ENCODE measurements around the gene SMIM44. TPM values are rescaled to one million over a fixed set of nuclear protein-coding genes. Genes with fewer than 3 reads are reported as not detected.

Gene SMIM44
- total and polyA plus RNA-seq, 2 donors from 2014 or later: not detected

GRCh38 chr19:3513229-3514140 lies 30.2 kb upstream of the SMIM44 start:
- peaks cover 0 to 10% (median under 1%) of the 10 kb centered on the region in 3 donors for H3K36me3 ChIP-seq (ENCODE audit: control insufficient read depth in 2 of 3, insufficient read depth in 3 of 3, low read length in 3 of 3)
- no peaks in the 10 kb centered on the region for H3K9me3 ChIP-seq (ENCODE audit: control insufficient read depth in 2 of 3, insufficient read depth in 1 of 3, low read length in 3 of 3)
- H3K27ac ChIP-seq (ENCODE audit: low read depth in 2 of 2, low read length in 2 of 2): no peak overlapping the region
- H3K4me3 ChIP-seq (ENCODE audit: low read length in 3 of 3): no peak overlapping the region
- intact Hi-C loops (cut with DNase I): no loop called here
- H3K4me1 ChIP-seq (ENCODE audit: control insufficient read depth in 2 of 3, insufficient read depth in 2 of 3, low read depth in 1 of 3, low read length in 3 of 3): peaks cover 0 to 13% (median 7%) of the 10 kb centered on the region in 3 donors
- TF ChIP-seq, protein P1, sequence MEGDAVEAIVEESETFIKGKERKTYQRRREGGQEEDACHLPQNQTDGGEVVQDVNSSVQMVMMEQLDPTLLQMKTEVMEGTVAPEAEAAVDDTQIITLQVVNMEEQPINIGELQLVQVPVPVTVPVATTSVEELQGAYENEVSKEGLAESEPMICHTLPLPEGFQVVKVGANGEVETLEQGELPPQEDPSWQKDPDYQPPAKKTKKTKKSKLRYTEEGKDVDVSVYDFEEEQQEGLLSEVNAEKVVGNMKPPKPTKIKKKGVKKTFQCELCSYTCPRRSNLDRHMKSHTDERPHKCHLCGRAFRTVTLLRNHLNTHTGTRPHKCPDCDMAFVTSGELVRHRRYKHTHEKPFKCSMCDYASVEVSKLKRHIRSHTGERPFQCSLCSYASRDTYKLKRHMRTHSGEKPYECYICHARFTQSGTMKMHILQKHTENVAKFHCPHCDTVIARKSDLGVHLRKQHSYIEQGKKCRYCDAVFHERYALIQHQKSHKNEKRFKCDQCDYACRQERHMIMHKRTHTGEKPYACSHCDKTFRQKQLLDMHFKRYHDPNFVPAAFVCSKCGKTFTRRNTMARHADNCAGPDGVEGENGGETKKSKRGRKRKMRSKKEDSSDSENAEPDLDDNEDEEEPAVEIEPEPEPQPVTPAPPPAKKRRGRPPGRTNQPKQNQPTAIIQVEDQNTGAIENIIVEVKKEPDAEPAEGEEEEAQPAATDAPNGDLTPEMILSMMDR (IDR thresholded peaks at IDR 0.05; ENCODE audit: borderline replicate concordance, extremely low read depth, insufficient read depth): no peak
- FAIRE-seq (no peak), DNase-seq (no peak)
- no peaks in the 10 kb centered on the region for H3K27me3 ChIP-seq (ENCODE audit: control insufficient read depth, insufficient read depth, low read length)
- H3K9ac ChIP-seq (ENCODE audit: low read length in 3 of 3): no peak overlapping the region

GRCh38 chr19:3512562-3513228 lies 29.5 kb upstream of the SMIM44 start:
- intact Hi-C loops (cut with DNase I): no loop called here
- TF ChIP-seq, protein P1 (IDR thresholded peaks at IDR 0.05; ENCODE audit: borderline replicate concordance, extremely low read depth, insufficient read depth): no peak
- Histone ChIP-seq H3K9ac (ENCODE audit: low read length in 3 of 3) (no peak overlapping the region), H3K27me3 (ENCODE audit: control insufficient read depth, insufficient read depth, low read length) (no peaks in the 10 kb centered on the region), H3K4me3 (ENCODE audit: low read length in 3 of 3) (no peak overlapping the region), H3K36me3 (ENCODE audit: control insufficient read depth in 2 of 3, insufficient read depth in 3 of 3, low read length in 3 of 3) (peaks cover 0 to 10% (median 0%) of the 10 kb centered on the region in 3 donors), H3K4me1 (ENCODE audit: control insufficient read depth in 2 of 3, insufficient read depth in 2 of 3, low read depth in 1 of 3, low read length in 3 of 3) (peaks cover 0 to 13% (median 7%) of the 10 kb centered on the region in 3 donors), H3K27ac (ENCODE audit: low read depth in 2 of 2, low read length in 2 of 2) (no peak overlapping the region), H3K9me3 (ENCODE audit: control insufficient read depth in 2 of 3, insufficient read depth in 1 of 3, low read length in 3 of 3) (no peaks in the 10 kb centered on the region)
- FAIRE-seq (no peak), DNase-seq (no peak)

DNA sequence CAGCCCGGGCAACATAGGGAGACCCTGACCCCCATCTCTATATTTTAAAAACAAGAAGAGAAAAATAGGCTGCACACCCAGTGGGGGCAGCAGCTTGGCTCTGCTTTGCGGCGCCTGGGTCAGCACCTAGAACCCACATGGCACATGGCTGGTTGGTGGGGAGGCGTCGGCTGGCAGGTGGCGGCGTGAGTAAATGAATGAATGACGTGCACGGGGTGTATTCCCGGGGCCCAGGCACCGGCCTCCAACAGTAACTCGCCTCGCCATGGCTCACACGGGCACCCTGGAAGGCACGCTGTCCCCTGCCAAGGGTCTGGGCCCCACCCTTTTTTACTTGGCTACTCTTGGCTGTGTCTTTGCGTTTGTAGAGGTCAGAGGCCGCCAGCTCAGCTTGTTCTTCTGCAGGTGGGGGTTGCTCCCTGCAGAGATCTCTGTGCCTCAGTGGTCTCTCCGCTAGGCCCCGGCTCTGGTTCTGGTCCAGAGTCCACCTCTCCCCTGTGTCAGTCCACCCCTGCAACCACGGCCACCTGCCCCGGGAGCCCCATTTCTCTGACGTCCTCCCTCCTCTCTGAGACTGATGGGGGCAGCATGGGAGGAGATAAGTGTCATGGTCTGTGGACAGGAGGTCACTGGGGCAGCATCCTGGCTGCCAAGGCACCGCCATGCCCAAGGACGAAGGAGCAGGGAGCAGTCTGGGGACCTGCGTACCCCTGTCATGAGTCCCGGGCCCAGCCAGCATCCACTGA lies 28.4 kb upstream of the SMIM44 start:
- Histone ChIP-seq H3K4me3 (ENCODE audit: low read length in 3 of 3) (no peak overlapping the region), H3K9me3 (ENCODE audit: control insufficient read depth in 2 of 3, insufficient read depth in 1 of 3, low read length in 3 of 3) (no peaks in the 10 kb centered on the region), H3K9ac (ENCODE audit: low read length in 3 of 3) (no peak overlapping the region), H3K4me1 (ENCODE audit: control insufficient read depth in 2 of 3, insufficient read depth in 2 of 3, low read depth in 1 of 3, low read length in 3 of 3) (peaks cover 0 to 15% (median 7%) of the 10 kb centered on the region in 3 donors), H3K36me3 (ENCODE audit: control insufficient read depth in 2 of 3, insufficient read depth in 3 of 3, low read length in 3 of 3) (peaks cover 0 to 10% (median 0%) of the 10 kb centered on the region in 3 donors), H3K27me3 (ENCODE audit: control insufficient read depth, insufficient read depth, low read length) (no peaks in the 10 kb centered on the region), H3K27ac (ENCODE audit: low read depth in 2 of 2, low read length in 2 of 2) (no peak overlapping the region)
- intact Hi-C loops (cut with DNase I): no loop called here
- DNase-seq (no peak), FAIRE-seq (no peak)
- TF ChIP-seq, protein P1 (IDR thresholded peaks at IDR 0.05; ENCODE audit: borderline replicate concordance, extremely low read depth, insufficient read depth): no peak

All from kidney (tissue), 14 donors.